Measurements from ENCODE around the gene DPF3. TPM values are rescaled to one million over a fixed set of nuclear protein-coding genes. Genes with fewer than 3 reads are reported as not detected.

The DPF3 gene
- total and polyA plus RNA-seq, 5 donors from 2014 or later, result 0.11 to 2.0 (median 0.49) TPM; not detected in 1

- H3K9me3 Mint-ChIP-seq, result no peaks in the 10 kb centered on the region
- H3K27me3 Mint-ChIP-seq, result peaks cover 18% of the 10 kb centered on the region
- DNase-seq (no peak), ATAC-seq (ENCODE audit: low read depth in 2 of 2) (no peak)
- no peaks in the 10 kb centered on the region for H3K4me1 ChIP-seq (ENCODE audit: control insufficient read depth, insufficient read depth, low read length, poor library complexity, severe bottlenecking)
- H3K4me3 Mint-ChIP-seq, result no peak overlapping the region
- H3K4me1 Mint-ChIP-seq, result peaks cover 0 to 4% (median 0%) of the 10 kb centered on the region in 4 donors
- peaks cover 3% of the 10 kb centered on the region for H3K27me3 ChIP-seq (ENCODE audit: control insufficient read depth, insufficient read depth, low read length)
- no peak overlapping the region for H3K27ac Mint-ChIP-seq
- H3K9me3 ChIP-seq (ENCODE audit: control insufficient read depth in 2 of 2, low read length in 2 of 2), result no peaks in the 10 kb centered on the region
- no peak overlapping the region for H3K27ac ChIP-seq (ENCODE audit: insufficient read depth, low read length, poor library complexity, severe bottlenecking)
- H3K36me3 Mint-ChIP-seq, result no peaks in the 10 kb centered on the region
- no peak overlapping the region for H3K4me3 ChIP-seq (ENCODE audit: low read depth, low read length)
- no peaks in the 10 kb centered on the region for H3K36me3 ChIP-seq (ENCODE audit: control insufficient read depth, insufficient read depth, low read length)
Observed at GRCh38 chr14:72605921-72606220, 288.0 kb downstream of the DPF3 start.

- H3K4me3 ChIP-seq (ENCODE audit: low read depth, low read length), result no peak overlapping the region
- Mint-ChIP-seq H3K4me1 (peaks cover 0 to 4% (median 0%) of the 10 kb centered on the region in 4 donors), H3K27ac (no peak overlapping the region), H3K9me3 (no peaks in the 10 kb centered on the region), H3K36me3 (no peaks in the 10 kb centered on the region), H3K4me3 (no peak overlapping the region), H3K27me3 (peaks cover 24% of the 10 kb centered on the region)
- no peak overlapping the region for H3K27ac ChIP-seq (ENCODE audit: insufficient read depth, low read length, poor library complexity, severe bottlenecking)
- DNase-seq (no peak), ATAC-seq (ENCODE audit: low read depth in 2 of 2) (no peak)
- no peaks in the 10 kb centered on the region for H3K4me1 ChIP-seq (ENCODE audit: control insufficient read depth, insufficient read depth, low read length, poor library complexity, severe bottlenecking)
- H3K9me3 ChIP-seq (ENCODE audit: control insufficient read depth in 2 of 2, low read length in 2 of 2), result no peaks in the 10 kb centered on the region
- no peaks in the 10 kb centered on the region for H3K36me3 ChIP-seq (ENCODE audit: control insufficient read depth, insufficient read depth, low read length)
- H3K27me3 ChIP-seq (ENCODE audit: control insufficient read depth, insufficient read depth, low read length), result peaks cover 3% of the 10 kb centered on the region
Observed at GRCh38 chr14:72605096-72605920, 288.6 kb downstream of the DPF3 start.

- no peaks in the 10 kb centered on the region for H3K9me3 Mint-ChIP-seq
- ATAC-seq (ENCODE audit: low read depth in 2 of 2) (no peak), DNase-seq (no peak)
- Histone ChIP-seq H3K36me3 (ENCODE audit: control insufficient read depth, insufficient read depth, low read length) (no peaks in the 10 kb centered on the region), H3K27ac (ENCODE audit: insufficient read depth, low read length, poor library complexity, severe bottlenecking) (no peak overlapping the region), H3K4me3 (ENCODE audit: low read depth, low read length) (no peak overlapping the region), H3K27me3 (ENCODE audit: control insufficient read depth, insufficient read depth, low read length) (peaks cover 3% of the 10 kb centered on the region), H3K9me3 (ENCODE audit: control insufficient read depth in 2 of 2, low read length in 2 of 2) (no peaks in the 10 kb centered on the region), H3K4me1 (ENCODE audit: control insufficient read depth, insufficient read depth, low read length, poor library complexity, severe bottlenecking) (no peaks in the 10 kb centered on the region)
- H3K27ac Mint-ChIP-seq, result no peak overlapping the region
- H3K4me3 Mint-ChIP-seq, result no peak overlapping the region
- H3K4me1 Mint-ChIP-seq, result peaks cover 0 to 4% (median 0%) of the 10 kb centered on the region in 4 donors
- no peaks in the 10 kb centered on the region for H3K36me3 Mint-ChIP-seq
- H3K27me3 Mint-ChIP-seq, result peaks cover 20% of the 10 kb centered on the region
Observed at GRCh38 chr14:72604133-72604532, 289.8 kb downstream of the DPF3 start.

- no peak for ATAC-seq (ENCODE audit: low read depth in 2 of 2)
- Mint-ChIP-seq H3K4me3 (no peak overlapping the region), H3K27me3 (peaks cover 19% of the 10 kb centered on the region), H3K4me1 (peaks cover 0 to 4% (median 0%) of the 10 kb centered on the region in 4 donors), H3K36me3 (no peaks in the 10 kb centered on the region), H3K27ac (no peak overlapping the region), H3K9me3 (no peaks in the 10 kb centered on the region)
- DNase-seq, result no peak
- H3K4me3 ChIP-seq (ENCODE audit: low read depth, low read length), result no peak overlapping the region
- no peak overlapping the region for H3K27ac ChIP-seq (ENCODE audit: insufficient read depth, low read length, poor library complexity, severe bottlenecking)
- no peaks in the 10 kb centered on the region for H3K4me1 ChIP-seq (ENCODE audit: control insufficient read depth, insufficient read depth, low read length, poor library complexity, severe bottlenecking)
- no peaks in the 10 kb centered on the region for H3K36me3 ChIP-seq (ENCODE audit: control insufficient read depth, insufficient read depth, low read length)
- H3K27me3 ChIP-seq (ENCODE audit: control insufficient read depth, insufficient read depth, low read length), result peaks cover 3% of the 10 kb centered on the region
- no peaks in the 10 kb centered on the region for H3K9me3 ChIP-seq (ENCODE audit: control insufficient read depth in 2 of 2, low read length in 2 of 2)
Observed at GRCh38 chr14:72603639-72604038, 290.3 kb downstream of the DPF3 start.

GRCh38 chr14:72600551-72601330, 293.2 kb downstream of the DPF3 start:
- Mint-ChIP-seq H3K4me1 (peaks cover 0 to 8% (median 5%) of the 10 kb centered on the region in 4 donors), H3K4me3 (no peak overlapping the region), H3K36me3 (no peaks in the 10 kb centered on the region), H3K27ac (no peak overlapping the region), H3K9me3 (no peaks in the 10 kb centered on the region), H3K27me3 (peaks cover 19% of the 10 kb centered on the region)
- H3K9me3 ChIP-seq (ENCODE audit: control insufficient read depth in 2 of 2, low read length in 2 of 2), result no peaks in the 10 kb centered on the region
- DNase-seq (no peak), ATAC-seq (ENCODE audit: low read depth in 2 of 2) (no peak)
- H3K36me3 ChIP-seq (ENCODE audit: control insufficient read depth, insufficient read depth, low read length), result no peaks in the 10 kb centered on the region
- H3K4me3 ChIP-seq (ENCODE audit: low read depth, low read length), result no peak overlapping the region
- no peaks in the 10 kb centered on the region for H3K4me1 ChIP-seq (ENCODE audit: control insufficient read depth, insufficient read depth, low read length, poor library complexity, severe bottlenecking)
- peaks cover 3% of the 10 kb centered on the region for H3K27me3 ChIP-seq (ENCODE audit: control insufficient read depth, insufficient read depth, low read length)
- no peak overlapping the region for H3K27ac ChIP-seq (ENCODE audit: insufficient read depth, low read length, poor library complexity, severe bottlenecking)

- Histone ChIP-seq H3K27ac (ENCODE audit: insufficient read depth, low read length, poor library complexity, severe bottlenecking) (no peak overlapping the region), H3K9me3 (ENCODE audit: control insufficient read depth in 2 of 2, low read length in 2 of 2) (no peaks in the 10 kb centered on the region), H3K4me1 (ENCODE audit: control insufficient read depth, insufficient read depth, low read length, poor library complexity, severe bottlenecking) (peaks cover 9% of the 10 kb centered on the region), H3K4me3 (ENCODE audit: low read depth, low read length) (no peak overlapping the region), H3K27me3 (ENCODE audit: control insufficient read depth, insufficient read depth, low read length) (peaks cover 3% of the 10 kb centered on the region), H3K36me3 (ENCODE audit: control insufficient read depth, insufficient read depth, low read length) (no peaks in the 10 kb centered on the region)
- Mint-ChIP-seq H3K36me3 (no peaks in the 10 kb centered on the region), H3K4me1 (peaks cover 4 to 18% (median 9%) of the 10 kb centered on the region in 4 donors), H3K27ac (no peak overlapping the region), H3K4me3 (no peak overlapping the region), H3K27me3 (peaks cover 19% of the 10 kb centered on the region), H3K9me3 (no peaks in the 10 kb centered on the region)
- DNase-seq (no peak), ATAC-seq (ENCODE audit: low read depth in 2 of 2) (no peak)
Observed at GRCh38 chr14:72599579-72600470, 294.1 kb downstream of the DPF3 start.

GRCh38 chr14:72598306-72598705, 295.6 kb downstream of the DPF3 start:
- H3K4me1 Mint-ChIP-seq, result peaks cover 17 to 33% (median 21%) of the 10 kb centered on the region in 4 donors

More at GRCh38 chr14:72598306-72598705, 295.6 kb downstream of the DPF3 start:
- Histone ChIP-seq H3K36me3 (ENCODE audit: control insufficient read depth, insufficient read depth, low read length) (no peaks in the 10 kb centered on the region), H3K4me3 (ENCODE audit: low read depth, low read length) (no peak overlapping the region), H3K9me3 (ENCODE audit: control insufficient read depth in 2 of 2, low read length in 2 of 2) (no peaks in the 10 kb centered on the region), H3K27me3 (ENCODE audit: control insufficient read depth, insufficient read depth, low read length) (peaks cover under 1% of the 10 kb centered on the region), H3K27ac (ENCODE audit: insufficient read depth, low read length, poor library complexity, severe bottlenecking) (no peak overlapping the region), H3K4me1 (ENCODE audit: control insufficient read depth, insufficient read depth, low read length, poor library complexity, severe bottlenecking) (peaks cover 22% of the 10 kb centered on the region)
- Mint-ChIP-seq H3K27me3 (peaks cover 14% of the 10 kb centered on the region), H3K27ac (no peak overlapping the region), H3K4me3 (no peak overlapping the region), H3K36me3 (no peaks in the 10 kb centered on the region), H3K9me3 (no peaks in the 10 kb centered on the region)
- no peak for ATAC-seq (ENCODE audit: low read depth in 2 of 2)
- DNase-seq, result no peak

Measured in CD4-positive, CD25-positive, alpha-beta regulatory T cell (primary cell).